Body of pancreas (tissue), 4 donors: Measurements from ENCODE around the gene CFH. TPM values are rescaled to one million over a fixed set of nuclear protein-coding genes. Genes with fewer than 3 reads are reported as not detected.

ENCODE experiments used
- ATAC-seq: fragments of 150-250 bp; one replicate; pipeline ENCODE4 v1.9.1; 2016
- DNase-seq, 4 donors: peaks; one replicate each; pipeline ENCODE4 v3.0.0-alpha.2; 2019
- H3K27ac ChIP-seq, 4 donors: fragments of 200-600 bp; sonication (generic); 1 replicate in 3 of 4; 2 replicates in 1 of 4; pipeline versions ENCODE4 v1.5.1 to v1.6.1; 2016 to 2019; ENCODE audit warnings: mild to moderate bottlenecking in 1 of 4, mixed read lengths in 1 of 4, moderate library complexity in 1 of 4
- H3K27me3 ChIP-seq, 2 donors: fragments of 200-600 bp; sonication (generic); one replicate each; pipeline ENCODE4 v1.6.0; 2016; ENCODE audit warnings: mild to moderate bottlenecking in 1 of 2
- H3K36me3 ChIP-seq, 2 donors: fragments of 200-600 bp; sonication (generic); replicated peaks in 1 of 2; 2 replicates each; pipeline ENCODE4 v1.5.1; 2016; ENCODE audit warnings: low read depth in 2 of 2; ENCODE audit not compliant: insufficient read depth in 1 of 2
- H3K4me1 ChIP-seq: fragments of 200-600 bp; sonication (generic); one replicate; pipeline ENCODE4 v1.6.0; 2016
- H3K4me3 ChIP-seq, 2 donors: fragments of 200-600 bp; sonication (generic); 1 replicate in 1 of 2; 2 replicates in 1 of 2; pipeline ENCODE4 v1.5.1; 2016 to 2019
- H3K9me3 ChIP-seq, 3 donors: fragments of 200-600 bp; sonication (generic); 1 replicate in 2 of 3; 2 replicates in 1 of 3; pipeline ENCODE4 v1.5.1; 2016
- CTCF ChIP-seq, 7 experiments: fragments of 450-650 bp in 4 of 7; fragments of 200-600 bp in 3 of 7; sonication (generic) in 3 of 7; IDR thresholded peaks; one replicate each; pipeline ENCODE4 v1.5.1; 2016 to 2019; ENCODE audit warnings: antibody characterized with exemption in 7 of 7
- POLR2A ChIP-seq, 3 donors: fragments of 450-650 bp; IDR thresholded peaks; one replicate each; pipeline ENCODE4 v1.6.1; 2016; ENCODE audit warnings: antibody characterized with exemption in 3 of 3, mild to moderate bottlenecking in 2 of 3
- WGBS, 2 donors: methylation state at CpG; one replicate each; pipeline ENCODE4 v1.1.5; 2017; 5-methylcytosine and 5-hydroxymethylcytosine counted together
- intact Hi-C: fragments of 100-400 bp; cut with DNase I; formaldehyde crosslinking; loops from one replicate; pipeline ENCODE4 v1.15.1; 2023
- total RNA-seq, 2 donors: library from RNA; depleted of rRNA; stranded (reverse); fragments of >200 nt; gene quantifications; one replicate each; pipeline ENCODE4 v1.1.0, GENCODE V29; 2016

Gene CFH
- total RNA-seq, 2 donors from 2014 or later: 12.2 to 46.7 TPM

- intact Hi-C loops: no loop called here
- H3K4me1 ChIP-seq: peaks cover 18% of the 10 kb centered on the region
- H3K9me3 ChIP-seq: no peaks in the 10 kb centered on the region
- no peaks in the 10 kb centered on the region for H3K36me3 ChIP-seq
- 35 to 42% methylated on average over 10 of the region's 10 CpGs for WGBS, 2 donors
- TF ChIP-seq CTCF (IDR thresholded peaks at IDR 0.05) (no peak), POLR2A (IDR thresholded peaks at IDR 0.05) (no peak)
- H3K27me3 ChIP-seq: no peaks in the 10 kb centered on the region
- no peak for DNase-seq
- H3K4me3 ChIP-seq: no peak overlapping the region
- peak; percentile 46 for ATAC-seq
- H3K27ac ChIP-seq: no peak overlapping the region
These were observed 42.5 kb upstream of the CFH start for GRCh38 chr1:196609370-196609737.

DNA sequence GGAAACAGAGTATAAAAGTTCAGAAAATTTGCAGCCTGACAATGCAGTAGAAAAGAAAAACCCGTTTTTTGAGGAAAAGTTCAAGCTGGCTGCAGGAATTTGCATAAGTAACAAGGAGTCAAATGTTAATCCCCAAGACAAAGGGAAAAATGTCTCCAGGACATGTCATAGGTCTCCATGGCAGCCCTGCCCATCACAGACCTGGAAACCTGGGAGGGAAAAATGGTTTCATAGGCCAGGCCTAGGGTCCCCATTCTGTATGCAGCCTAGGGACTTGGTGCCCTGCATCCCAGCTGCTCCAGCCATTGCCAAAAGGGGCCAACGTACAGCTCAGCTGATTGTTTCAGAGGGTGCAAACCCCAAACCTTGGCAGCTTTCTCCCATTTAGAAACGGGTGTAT is 40.0 kb upstream of the CFH start:
- DNase-seq: no peak
- H3K4me1 ChIP-seq: peaks cover 18% of the 10 kb centered on the region
- no peak overlapping the region for H3K4me3 ChIP-seq
- WGBS, 2 donors: 53 to 57% methylated on average over 3 of the region's 3 CpGs
- H3K27me3 ChIP-seq: no peaks in the 10 kb centered on the region
- no peaks in the 10 kb centered on the region for H3K9me3 ChIP-seq
- intact Hi-C loops: no loop called here
- TF ChIP-seq POLR2A (IDR thresholded peaks at IDR 0.05) (no peak), CTCF (IDR thresholded peaks at IDR 0.05) (no peak)
- no peak overlapping the region for H3K27ac ChIP-seq
- no peak for ATAC-seq
- no peaks in the 10 kb centered on the region for H3K36me3 ChIP-seq

DNA sequence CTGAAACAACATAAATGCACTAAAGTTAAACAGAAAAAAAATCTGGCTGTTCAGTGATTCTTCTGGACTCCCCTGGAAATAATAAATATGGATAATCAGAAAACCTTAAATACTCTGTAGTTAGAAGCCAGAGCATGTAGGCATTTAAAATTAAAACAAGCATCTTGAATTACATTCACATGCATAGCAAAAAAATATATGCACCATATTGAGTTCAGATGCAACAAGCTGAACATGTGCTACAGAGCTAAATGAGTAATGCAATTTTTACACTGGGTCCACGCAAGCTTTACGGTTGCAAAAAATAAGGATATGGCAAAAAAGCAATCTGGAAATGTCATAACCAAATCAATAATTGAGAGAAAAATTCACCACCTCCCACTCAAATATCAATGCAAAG is 32.1 kb upstream of the CFH start:
- H3K36me3 ChIP-seq: no peaks in the 10 kb centered on the region
- 51 to 64% methylated on average over 2 of the region's 2 CpGs for WGBS, 2 donors
- H3K4me3 ChIP-seq: no peak overlapping the region
- intact Hi-C loops: no loop called here
- H3K9me3 ChIP-seq: no peaks in the 10 kb centered on the region
- H3K4me1 ChIP-seq: no peaks in the 10 kb centered on the region
- DNase-seq: no peak
- ATAC-seq: no peak
- no peaks in the 10 kb centered on the region for H3K27me3 ChIP-seq
- H3K27ac ChIP-seq: no peak overlapping the region
- no peak for TF ChIP-seq CTCF (IDR thresholded peaks at IDR 0.05)
- TF ChIP-seq POLR2A (IDR thresholded peaks at IDR 0.05): no peak

- H3K9me3 ChIP-seq: no peaks in the 10 kb centered on the region
- H3K4me3 ChIP-seq: no peak overlapping the region
- H3K4me1 ChIP-seq: no peaks in the 10 kb centered on the region
- DNase-seq (no peak), ATAC-seq (no peak)
- no peak for TF ChIP-seq CTCF (IDR thresholded peaks at IDR 0.05)
- no peak for TF ChIP-seq POLR2A (IDR thresholded peaks at IDR 0.05)
- intact Hi-C loops: no loop called here
- H3K27ac ChIP-seq: no peak overlapping the region
- 48 to 77% methylated on average over 1 of the region's 1 CpG for WGBS, 2 donors
- H3K27me3 ChIP-seq: no peaks in the 10 kb centered on the region
- no peaks in the 10 kb centered on the region for H3K36me3 ChIP-seq
These were observed 28.8 kb upstream of the CFH start for GRCh38 chr1:196623079-196623478.

DNA sequence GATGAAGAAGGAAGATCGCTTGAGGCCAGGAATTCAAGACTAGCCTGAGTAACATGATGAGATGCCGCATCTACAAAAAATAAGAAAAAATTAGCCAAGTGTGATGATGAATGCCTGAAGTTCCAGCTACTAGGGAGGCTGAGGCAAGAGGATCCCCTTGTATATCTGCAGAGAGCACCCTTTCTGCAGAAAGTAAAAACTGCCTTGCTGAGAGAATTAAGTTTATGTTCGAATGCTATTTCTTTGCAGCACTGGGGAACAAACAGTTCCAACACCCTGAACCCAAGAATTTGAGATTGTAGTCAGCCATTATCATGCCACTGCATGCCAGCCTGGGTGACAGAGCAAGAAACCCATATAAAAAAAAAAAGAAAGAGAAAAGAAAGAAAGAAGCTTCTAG is 23.0 kb upstream of the CFH start:
- Histone ChIP-seq H3K27me3 (no peaks in the 10 kb centered on the region), H3K4me3 (no peak overlapping the region), H3K36me3 (no peaks in the 10 kb centered on the region), H3K4me1 (no peaks in the 10 kb centered on the region), H3K9me3 (no peaks in the 10 kb centered on the region), H3K27ac (no peak overlapping the region)
- WGBS, 2 donors: 81 to 89% methylated on average over 3 of the region's 3 CpGs
- ATAC-seq: no peak
- TF ChIP-seq POLR2A (IDR thresholded peaks at IDR 0.05) (no peak), CTCF (IDR thresholded peaks at IDR 0.05) (no peak)
- intact Hi-C loops: no loop called here
- no peak for DNase-seq
